Fibroblast of mammary gland (primary cell): ENCODE results near the gene SOD1.
A peak's percentile ranks its signal among the peaks of the same experiment; 100 is the strongest.
"Not testable (repeated sequence)": the region's sequence is repeated elsewhere in the genome, so short reads cannot be mapped to it uniquely, and the experiment has no call there.

Source experiments
- DNase-seq: peaks from one replicate; pipeline ENCODE4 v3.0.0-alpha.2; 2010; ENCODE audit warnings: low read depth
- H3K4me3 ChIP-seq: 2 replicates; pipeline ENCODE4 v1.5.1; 2011; ENCODE audit warnings: low read depth, mild to moderate bottlenecking, low read length, moderate library complexity; ENCODE audit not compliant: control insufficient read depth
- CTCF ChIP-seq: conservative IDR thresholded peaks from 2 replicates; pipeline ENCODE4 v1.5.1; 2011; ENCODE audit warnings: low read depth, low read length, inconsistent platforms; ENCODE audit not compliant: control insufficient read depth, insufficient read depth

Gene SOD1

GRCh38 chr21:31622397-31622796 is 37.1 kb upstream of the SOD1 start:
- H3K4me3 ChIP-seq: no peak overlapping the region

GRCh38 chr21:31623664-31624063 is 35.8 kb upstream of the SOD1 start:
- no peak for DNase-seq
- TF ChIP-seq CTCF: no peak
- no peak overlapping the region for H3K4me3 ChIP-seq

More at GRCh38 chr21:31622397-31622796, 37.1 kb upstream of the SOD1 start:
- TF ChIP-seq CTCF: no peak
- no peak for DNase-seq

GRCh38 chr21:31624181-31624580 is 35.3 kb upstream of the SOD1 start:
- no peak for TF ChIP-seq CTCF
- no peak overlapping the region for H3K4me3 ChIP-seq
- DNase-seq: no peak

- no peak overlapping the region for H3K4me3 ChIP-seq
- DNase-seq: no peak
- TF ChIP-seq CTCF: no peak
Measured at GRCh38 chr21:31624961-31625491, 34.5 kb upstream of the SOD1 start.

- TF ChIP-seq CTCF: no peak
- peak; percentile 96 for DNase-seq
- H3K4me3 ChIP-seq: no peak overlapping the region
Measured at GRCh38 chr21:31629972-31630711, 29.4 kb upstream of the SOD1 start.

GRCh38 chr21:31631881-31632280 is 27.6 kb upstream of the SOD1 start:
- H3K4me3 ChIP-seq, DNase-seq: not testable (repeated sequence)

GRCh38 chr21:31634993-31635392 is 24.5 kb upstream of the SOD1 start:
- TF ChIP-seq CTCF: no peak
- DNase-seq: no peak
- no peak overlapping the region for H3K4me3 ChIP-seq
